Retinal pigment epithelial cell (primary cell): Measurements from ENCODE around the gene TMEM72.

Source experiments
- DNase-seq: peaks from one replicate; pipeline ENCODE4 v3.0.0-alpha.2; 2010; ENCODE audit warnings: low read depth
- H3K4me3 ChIP-seq: 2 replicates; pipeline ENCODE4 v1.5.1; 2011; ENCODE audit warnings: mild to moderate bottlenecking, low read length, control low read depth, moderate library complexity
- TF ChIP-seq, protein P1 (sequence below): conservative IDR thresholded peaks from 2 replicates; pipeline ENCODE4 v1.5.1; 2011; ENCODE audit warnings: low read depth, low read length, control low read depth, inconsistent platforms

The TMEM72 gene

DNA sequence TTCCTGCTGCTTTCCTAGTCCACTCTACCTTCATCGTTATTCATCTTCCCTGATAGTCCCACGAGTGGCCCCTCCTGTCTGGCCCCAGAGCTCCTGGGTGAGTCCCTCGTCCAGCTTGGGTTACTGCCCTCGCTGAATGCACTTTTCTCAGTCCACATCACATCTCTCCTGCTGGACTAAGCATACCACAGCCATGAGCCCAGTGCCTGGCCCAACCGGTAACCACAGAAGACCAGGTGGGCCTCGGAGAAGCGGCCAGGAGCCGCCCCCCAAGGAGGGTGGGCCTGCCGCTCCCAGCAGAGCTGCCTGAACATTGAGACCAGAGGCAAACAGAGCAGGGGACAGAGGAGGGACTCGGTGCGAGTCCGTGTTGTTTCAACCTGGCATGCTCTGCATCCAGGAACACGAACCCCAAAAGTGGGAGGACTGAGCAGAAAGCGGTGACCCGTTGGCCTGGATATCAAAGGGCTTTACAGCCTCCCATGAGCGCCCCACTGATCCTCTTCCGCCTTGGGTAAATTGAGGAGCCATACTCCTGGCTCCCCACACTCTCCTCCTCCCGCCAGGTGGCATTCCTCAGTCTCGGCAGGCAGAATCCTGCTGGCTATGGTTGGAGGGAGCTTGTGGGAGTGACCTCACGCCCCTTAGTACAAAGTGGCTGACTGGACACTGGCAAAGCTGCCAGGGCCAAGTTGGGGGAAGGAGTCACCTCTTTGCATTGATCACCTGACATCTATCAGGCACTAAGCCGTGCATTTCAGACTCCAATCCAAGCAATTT lies 13.3 kb downstream of the TMEM72 start:
- H3K4me3 ChIP-seq = no peak overlapping the region
- DNase-seq = no peak
- TF ChIP-seq, protein P1, sequence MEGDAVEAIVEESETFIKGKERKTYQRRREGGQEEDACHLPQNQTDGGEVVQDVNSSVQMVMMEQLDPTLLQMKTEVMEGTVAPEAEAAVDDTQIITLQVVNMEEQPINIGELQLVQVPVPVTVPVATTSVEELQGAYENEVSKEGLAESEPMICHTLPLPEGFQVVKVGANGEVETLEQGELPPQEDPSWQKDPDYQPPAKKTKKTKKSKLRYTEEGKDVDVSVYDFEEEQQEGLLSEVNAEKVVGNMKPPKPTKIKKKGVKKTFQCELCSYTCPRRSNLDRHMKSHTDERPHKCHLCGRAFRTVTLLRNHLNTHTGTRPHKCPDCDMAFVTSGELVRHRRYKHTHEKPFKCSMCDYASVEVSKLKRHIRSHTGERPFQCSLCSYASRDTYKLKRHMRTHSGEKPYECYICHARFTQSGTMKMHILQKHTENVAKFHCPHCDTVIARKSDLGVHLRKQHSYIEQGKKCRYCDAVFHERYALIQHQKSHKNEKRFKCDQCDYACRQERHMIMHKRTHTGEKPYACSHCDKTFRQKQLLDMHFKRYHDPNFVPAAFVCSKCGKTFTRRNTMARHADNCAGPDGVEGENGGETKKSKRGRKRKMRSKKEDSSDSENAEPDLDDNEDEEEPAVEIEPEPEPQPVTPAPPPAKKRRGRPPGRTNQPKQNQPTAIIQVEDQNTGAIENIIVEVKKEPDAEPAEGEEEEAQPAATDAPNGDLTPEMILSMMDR = no peak

GRCh38 chr10:44925224-44925623 lies 14.1 kb downstream of the TMEM72 start:
- TF ChIP-seq, protein P1 = peak; percentile 73
- no peak overlapping the region for H3K4me3 ChIP-seq
- peak; percentile 21 for DNase-seq

DNA sequence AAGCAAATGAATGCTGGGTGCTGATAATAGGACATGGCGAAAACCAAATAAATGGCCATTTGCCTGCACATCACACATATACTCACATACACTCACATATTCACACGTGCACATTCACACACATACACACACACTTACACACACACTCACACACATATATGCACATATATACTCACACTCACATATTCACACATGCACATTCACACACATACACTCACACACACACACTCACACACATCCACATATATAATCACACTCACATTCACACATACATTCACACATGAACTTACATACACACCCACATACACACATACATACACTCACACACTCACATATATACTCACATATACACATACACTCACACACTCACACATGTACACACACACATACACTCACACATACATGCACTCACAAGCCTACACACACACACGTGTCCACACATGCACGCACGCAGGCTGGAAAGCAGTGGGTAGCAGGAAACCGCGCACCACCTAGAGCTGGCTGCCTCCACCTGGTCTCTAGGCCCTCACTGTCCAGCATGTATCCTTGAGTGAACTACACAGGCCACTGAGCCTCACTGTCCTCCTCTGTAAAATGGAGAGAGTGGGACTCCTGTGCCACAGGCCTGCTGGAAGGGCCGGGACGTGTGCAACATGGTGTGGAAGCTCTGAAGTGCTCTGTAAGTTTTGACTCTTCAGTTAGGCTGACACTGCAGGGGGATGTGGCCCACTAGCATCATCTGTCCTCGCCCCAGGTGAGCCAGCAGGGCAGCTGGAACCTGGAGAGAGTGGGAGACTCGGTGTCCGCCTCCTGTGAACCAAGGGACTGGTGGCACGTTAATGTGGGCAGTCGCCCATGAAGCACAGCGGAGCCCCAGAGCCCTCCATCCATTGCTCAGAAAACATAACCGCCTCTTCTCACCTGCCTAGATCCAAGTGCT lies 14.9 kb downstream of the TMEM72 start:
- no peak overlapping the region for H3K4me3 ChIP-seq
- TF ChIP-seq, protein P1 = no peak
- no peak for DNase-seq

DNA sequence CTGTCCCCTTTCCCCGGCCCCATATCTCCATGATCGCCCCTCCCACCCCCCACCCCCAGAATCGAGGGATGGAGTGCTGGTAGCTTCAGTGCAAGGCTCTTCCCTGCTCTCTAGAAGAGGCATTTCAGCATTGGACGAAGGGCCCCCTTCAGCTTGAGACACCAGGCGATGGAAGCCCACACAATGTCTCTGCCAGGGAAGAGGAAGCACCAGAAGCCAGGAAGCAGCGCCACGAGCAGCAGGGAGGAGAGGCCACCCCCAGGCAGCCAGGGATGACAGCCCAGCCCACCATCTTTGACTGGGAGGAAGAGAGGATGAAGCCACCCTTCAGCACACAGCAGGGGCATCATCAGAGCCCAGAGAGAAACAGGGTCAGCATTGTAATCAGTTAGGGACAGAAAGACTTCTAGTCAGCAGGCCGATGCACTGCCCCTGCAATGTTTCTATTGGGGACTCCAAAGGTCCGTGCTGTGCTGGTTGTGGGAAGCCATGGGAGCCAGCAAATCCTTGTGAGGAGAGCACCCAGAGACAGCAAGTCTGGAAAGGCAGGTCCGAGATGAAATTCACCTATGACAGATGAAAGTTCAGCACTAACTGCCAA lies 15.7 kb downstream of the TMEM72 start:
- TF ChIP-seq, protein P1 = no peak
- DNase-seq = no peak
- no peak overlapping the region for H3K4me3 ChIP-seq

GRCh38 chr10:44927352-44927751 lies 16.2 kb downstream of the TMEM72 start:
- no peak overlapping the region for H3K4me3 ChIP-seq
- no peak for DNase-seq
- TF ChIP-seq, protein P1 = no peak

DNA sequence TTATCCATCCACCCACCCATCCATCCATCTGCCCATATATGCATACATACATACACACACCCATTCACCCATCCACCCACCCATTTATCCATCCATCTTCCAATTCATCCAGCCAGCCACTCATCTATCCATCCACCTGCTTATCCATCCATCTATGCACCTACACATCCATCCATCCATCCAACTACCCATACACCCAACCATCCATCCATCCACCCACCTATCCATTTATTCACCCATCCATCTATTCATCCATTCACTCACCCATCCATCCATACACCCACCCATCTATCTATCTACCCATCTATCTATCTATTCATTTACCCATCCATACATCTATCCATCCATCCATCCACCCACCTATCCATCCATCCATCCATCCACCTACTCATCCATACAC lies 17.3 kb downstream of the TMEM72 start:
- TF ChIP-seq, protein P1 = no peak
- no peak for DNase-seq

More for the DNA sequence above, 17.3 kb downstream of the TMEM72 start:
- no peak overlapping the region for H3K4me3 ChIP-seq
